NCI-H2227 (cell line): ENCODE results near the gene SCFD2.

ENCODE experiments used
- DNase-seq: peaks from one replicate; lab custom pipeline; 2025; ENCODE audit not compliant: unreplicated experiment; lab: John Stamatoyannopoulos, UW

Gene SCFD2

DNA sequence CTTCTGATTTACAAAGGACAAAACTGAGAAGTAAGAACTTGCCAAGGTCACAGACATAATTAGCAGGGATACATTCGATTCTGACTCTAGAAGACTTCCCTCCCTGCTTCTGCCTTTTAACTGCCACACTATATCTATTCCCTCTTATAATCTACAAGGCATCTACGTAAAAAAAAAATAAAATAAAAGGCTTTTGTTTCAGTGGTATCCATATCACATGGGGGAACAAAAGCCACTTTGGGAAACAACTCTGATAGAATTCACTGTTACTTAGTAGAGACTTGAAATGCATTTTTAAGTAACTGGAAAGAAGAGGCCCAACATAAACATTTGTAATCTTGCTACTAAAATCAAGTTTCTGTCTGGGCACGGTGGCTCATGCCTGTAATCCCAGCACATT, 247.2 kb downstream of the SCFD2 start:
- no peak for DNase-seq

DNA sequence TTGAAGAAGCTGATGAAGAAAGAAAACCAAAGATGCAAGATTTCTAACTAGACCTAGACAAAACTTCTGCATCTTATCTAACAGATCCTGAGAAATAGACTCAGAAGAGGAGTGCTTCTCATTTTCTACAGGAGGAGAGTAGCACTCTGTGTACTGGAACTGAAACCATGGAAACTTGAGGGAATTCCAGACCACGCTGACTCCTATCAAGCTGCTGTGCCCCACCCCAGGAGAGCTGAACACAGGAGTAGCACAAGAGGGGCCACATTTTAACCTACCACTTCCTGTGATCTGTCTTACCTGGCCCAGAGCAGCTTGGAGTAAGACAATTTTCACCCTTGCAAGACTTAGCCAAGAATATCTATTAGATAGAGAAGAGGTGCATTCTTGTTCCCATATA, 248.9 kb downstream of the SCFD2 start:
- DNase-seq = no peak

DNA sequence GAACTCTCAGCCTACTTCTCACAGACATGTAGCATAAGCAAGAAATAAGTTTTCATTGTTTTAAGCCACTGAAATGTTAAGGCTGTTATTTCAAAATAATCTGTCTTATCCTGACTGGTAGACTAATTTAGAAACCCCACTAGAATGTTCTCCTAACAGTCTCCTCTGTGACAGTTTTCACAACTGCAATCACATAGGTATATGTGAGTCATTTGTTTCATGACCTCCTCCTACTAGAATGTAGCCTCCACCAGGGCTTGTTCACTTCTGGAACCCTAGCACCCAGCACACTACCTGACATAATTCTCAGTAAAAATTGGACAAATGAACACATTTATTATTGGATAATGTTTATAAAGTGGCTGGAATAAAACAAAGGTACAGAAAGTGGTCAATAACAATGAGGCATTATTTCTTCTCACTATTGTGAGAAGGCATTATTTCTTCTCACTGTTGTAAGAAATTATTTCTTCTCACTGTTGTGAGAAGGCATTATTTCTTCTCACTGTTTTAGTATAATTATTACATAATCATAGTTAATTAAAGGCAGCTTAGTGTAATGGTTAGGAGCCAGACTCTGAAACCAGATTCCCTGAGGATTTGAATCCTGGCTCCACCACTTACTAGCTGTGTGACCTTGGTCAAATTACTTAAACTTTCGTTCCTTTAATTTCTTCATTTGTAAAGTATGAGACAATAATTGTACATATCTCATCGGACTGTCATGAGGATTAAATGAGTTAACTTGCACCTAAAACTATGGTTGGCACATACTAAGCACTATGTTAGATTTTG, 252.2 kb downstream of the SCFD2 start:
- no peak for DNase-seq

DNA sequence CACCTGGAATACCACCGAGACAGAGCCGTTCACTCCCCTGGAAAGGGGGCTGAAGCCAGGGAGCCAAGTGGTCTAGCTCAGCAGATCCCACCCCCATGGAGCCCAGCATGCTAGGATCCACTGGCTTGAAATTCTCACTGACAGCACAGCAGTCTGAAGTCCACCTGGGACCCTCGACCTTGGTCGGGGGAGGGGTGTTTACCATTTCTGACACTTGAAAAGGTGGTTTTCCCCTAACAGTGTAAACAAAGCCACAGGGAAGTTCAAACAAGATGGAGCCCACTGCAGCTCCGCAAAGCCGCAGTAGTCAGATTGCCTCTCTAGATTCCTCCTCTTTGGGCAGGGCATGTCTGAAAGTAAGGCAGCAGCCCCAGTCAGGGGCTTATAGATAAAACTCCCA, 260.5 kb downstream of the SCFD2 start:
- DNase-seq = no peak

DNA sequence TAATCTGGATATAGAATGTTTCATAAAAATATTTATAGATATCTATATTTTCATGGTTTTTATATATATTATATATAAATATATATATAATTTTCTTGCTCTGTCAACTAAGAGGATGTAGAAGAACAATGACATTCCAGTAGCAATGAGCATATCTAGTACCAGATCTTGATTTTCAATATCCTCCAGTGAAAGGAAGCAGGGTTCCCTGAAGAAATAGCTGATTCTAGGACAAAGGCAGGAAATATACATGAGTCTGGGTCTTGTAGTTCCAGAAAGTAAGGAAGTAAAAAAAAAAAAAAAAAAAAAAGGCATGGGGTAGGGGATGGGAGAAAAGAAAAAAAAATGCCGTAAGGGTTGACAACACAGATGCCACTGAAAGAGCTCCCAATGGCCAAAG, 262.4 kb downstream of the SCFD2 start:
- DNase-seq = no peak

DNA sequence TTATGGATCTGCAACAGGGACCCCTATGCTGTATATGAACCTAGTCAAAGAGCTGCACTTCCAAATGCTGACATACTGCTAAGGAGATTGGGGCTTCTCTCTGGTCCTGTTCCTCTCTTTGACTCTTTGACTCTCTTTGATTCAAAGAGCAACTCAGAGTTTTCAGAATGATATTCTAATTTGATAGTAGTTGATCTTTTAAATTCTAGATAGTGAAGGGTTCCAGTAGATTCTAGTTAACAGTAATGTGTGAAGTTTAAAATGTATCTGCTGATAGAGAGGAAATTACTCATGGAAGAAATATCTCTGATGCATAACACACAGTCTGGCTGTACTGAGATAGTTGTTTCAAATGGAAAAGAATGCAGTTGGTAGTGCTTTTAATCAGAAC, 264.7 kb downstream of the SCFD2 start:
- DNase-seq = no peak

DNA sequence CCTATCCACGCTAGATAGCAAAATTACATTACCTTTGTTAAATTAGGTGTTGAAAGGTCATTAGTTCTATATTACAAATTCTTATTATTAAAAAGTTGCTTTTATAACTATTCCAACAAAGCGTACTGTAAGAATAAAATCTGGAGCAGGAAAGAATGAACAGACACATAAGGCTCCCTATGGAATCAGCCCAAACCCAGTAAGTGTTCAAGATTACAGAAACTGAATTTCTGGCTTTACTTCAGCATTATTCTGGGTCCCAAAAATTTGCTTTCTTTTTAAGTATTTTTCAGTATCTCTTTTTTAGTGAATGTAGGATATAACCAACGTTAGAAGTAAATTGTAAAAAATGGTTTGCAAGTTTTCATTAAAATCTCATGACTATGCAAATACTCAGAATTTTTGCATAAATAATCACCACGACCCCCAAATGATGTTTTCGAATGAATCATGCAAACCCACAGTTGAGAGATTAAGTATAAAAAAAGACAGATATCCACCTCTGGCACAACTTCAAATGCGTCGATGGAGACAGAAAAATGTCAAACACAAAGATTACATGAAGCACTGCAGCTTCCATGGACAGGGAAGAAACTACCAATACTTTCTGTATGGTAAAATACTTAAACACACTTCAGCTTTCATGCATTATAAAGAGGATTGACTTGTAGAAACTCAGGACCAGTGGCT, 265.2 kb downstream of the SCFD2 start:
- DNase-seq = no peak

DNA sequence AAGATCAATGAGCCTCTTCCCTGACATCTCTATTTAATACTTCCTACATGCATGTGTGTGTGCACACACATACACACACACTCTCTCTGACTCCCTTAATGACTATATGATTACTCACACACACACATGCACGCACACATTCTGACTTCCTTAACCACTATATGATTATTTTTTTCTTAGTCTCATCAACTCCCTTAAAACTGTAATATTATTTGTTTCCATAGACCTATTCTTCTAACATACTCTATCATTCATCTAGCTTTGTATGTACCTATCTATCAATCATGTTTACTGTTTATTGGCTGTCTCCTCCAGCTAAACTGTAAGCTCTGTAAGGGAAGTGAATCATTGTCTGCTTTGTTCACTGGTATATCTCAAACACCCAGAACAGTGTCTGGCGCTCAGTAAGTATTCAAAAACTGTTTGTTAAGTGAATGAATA, 267.2 kb downstream of the SCFD2 start:
- no peak for DNase-seq

DNA sequence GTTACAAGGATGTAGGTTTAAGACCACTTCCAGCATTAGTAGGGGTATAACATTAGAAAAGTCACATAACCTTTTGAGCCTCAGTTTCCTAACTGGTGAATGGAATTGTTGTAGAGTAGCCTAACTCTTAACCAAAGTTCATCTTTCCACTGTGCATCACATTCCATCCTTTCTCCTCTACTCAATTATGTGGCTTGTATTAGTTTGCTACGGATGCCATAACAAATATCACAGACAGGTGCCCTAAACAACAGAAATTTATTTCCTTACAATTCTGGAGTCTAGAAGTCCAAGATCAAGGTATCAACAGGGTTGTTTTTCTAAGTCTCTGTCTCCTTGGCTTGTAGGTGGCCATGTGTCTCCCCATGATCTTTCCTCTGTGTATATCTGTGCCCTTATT, 271.8 kb downstream of the SCFD2 start:
- DNase-seq = no peak

DNA sequence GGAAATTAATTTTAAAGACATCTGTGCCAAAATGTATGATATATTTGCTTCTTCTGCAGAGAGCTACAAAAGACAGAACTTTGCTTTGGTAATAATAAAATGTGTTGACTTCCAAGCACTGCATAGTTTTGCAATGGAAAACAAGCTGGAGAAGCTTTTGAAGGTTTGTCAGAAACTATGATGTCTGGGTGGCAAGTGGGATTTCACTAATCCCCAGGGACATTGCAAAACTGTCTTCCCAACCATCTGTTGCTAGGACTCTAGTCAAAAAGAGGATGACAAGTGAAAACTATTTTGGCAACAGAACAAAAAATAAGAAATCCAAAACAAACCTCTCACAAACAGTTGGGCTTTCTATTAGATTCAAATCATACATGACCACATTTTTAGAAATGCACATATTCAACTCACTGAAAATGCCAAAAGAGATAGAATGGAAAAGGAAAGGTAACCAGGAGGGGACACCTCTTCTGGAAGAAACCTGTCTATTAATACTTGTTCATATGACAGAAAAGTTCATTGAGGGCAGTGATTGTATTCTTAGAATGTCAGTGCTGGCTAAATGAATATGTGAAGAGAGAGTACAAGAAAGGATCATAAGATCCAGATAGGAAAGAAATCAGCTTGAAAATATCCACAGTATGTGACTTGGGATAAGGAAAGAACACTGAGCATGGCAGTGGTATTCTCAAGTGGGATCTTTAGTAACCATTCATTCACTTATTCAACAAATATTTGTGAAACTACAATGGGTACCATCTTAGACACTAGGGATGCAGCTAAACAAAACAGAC, 275.7 kb downstream of the SCFD2 start:
- no peak for DNase-seq

DNA sequence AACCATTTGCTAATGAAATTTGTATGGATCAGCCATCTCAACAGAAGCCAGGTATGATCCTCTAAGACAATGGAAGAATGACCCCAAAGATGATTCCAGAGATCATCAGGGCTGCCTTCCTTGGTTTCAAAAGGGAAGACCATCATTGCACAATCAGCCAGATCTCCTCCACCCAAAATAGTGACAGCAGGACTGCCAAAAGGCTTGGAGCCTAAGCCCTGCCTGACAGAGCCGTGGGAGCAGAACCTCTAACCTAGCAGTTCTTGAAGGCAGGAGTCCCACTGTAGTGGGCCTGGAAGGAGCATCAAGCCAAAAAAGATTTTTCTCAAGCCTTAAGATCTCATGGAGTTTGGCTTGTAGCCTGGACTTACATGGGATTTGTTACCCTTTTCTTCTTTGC, 277.7 kb downstream of the SCFD2 start:
- no peak for DNase-seq

DNA sequence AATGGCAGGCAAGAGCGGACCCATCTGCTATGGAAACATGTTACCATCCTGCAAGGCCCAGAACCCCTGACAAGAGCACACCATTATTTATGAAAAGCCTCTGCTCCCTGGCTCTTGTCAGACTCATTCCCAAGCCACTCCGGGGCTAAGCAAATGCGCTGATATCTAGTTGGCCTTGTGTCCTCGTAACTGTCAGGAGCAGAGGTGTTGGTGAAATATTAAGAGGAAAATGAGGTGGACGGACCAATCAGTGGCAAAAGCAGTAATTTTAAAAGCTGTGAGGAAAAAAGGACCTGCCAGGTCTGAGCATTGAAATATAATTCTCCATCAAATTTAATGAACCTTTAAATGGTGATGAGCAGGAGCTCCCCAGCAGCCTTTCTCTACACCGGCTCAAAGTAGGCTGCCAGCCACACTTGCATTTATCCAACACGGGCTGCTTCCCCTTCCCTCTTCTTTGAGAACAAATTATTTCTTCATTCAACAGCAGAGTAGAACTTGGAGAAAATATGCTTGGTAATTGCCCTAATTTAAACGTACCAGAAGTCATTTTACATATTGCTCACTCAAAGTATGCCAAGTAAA, 289.4 kb downstream of the SCFD2 start:
- no peak for DNase-seq

DNA sequence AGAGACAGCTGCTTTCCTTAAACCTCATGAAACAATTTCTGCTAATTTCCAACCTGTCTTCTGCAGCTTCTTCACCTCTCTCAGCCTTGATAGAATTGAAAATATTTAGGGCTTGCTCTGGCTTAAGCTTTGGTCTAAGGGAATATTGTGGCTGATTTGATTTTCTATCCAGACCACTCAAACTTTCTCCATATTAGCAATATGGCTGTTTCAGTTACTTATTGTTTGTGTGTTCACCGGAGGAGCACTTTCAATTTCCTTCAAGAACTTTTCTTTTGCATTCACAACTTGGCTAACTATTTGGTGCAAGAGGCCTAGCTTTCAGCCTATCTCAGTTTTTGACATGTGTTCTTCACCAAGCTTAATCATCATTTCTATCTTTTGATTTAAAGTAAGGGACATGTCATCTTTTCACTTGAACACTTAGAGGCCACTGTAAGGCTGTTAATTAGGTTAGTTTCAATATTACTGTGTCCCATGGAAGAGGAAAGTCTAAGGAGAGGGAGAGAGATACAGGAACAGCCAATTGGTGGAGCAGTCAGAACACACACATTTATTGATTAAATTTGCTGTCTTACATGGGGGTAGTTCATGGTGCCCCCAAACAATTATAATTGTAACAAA, 290.6 kb downstream of the SCFD2 start:
- DNase-seq = no peak

DNA sequence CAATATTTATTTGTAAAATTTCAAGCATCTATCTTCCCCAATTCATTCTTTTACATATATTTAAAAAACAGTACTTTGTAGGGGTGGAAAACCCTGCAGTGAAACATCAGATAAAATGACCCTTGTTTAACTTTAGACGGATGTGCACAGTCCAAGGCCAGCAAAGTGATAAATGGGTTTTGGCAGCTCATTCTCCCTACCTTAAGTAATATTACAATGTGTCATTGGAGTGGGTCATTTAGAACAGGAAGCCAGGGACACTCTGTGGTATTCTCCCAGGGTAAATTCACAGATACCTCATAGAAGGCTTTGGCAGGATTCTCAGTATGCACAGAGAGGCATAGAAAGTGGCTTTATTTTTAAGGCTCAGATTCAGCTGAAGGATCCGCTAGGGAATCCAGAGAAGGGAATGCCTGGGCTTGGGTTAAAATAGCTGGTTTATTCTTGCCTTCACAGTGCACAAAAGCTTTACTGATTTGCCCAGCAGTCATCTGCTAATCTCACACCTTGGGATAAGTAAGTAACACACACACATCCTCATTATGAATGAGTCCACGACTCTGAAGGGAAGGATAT, 297.0 kb downstream of the SCFD2 start:
- no peak for DNase-seq

DNA sequence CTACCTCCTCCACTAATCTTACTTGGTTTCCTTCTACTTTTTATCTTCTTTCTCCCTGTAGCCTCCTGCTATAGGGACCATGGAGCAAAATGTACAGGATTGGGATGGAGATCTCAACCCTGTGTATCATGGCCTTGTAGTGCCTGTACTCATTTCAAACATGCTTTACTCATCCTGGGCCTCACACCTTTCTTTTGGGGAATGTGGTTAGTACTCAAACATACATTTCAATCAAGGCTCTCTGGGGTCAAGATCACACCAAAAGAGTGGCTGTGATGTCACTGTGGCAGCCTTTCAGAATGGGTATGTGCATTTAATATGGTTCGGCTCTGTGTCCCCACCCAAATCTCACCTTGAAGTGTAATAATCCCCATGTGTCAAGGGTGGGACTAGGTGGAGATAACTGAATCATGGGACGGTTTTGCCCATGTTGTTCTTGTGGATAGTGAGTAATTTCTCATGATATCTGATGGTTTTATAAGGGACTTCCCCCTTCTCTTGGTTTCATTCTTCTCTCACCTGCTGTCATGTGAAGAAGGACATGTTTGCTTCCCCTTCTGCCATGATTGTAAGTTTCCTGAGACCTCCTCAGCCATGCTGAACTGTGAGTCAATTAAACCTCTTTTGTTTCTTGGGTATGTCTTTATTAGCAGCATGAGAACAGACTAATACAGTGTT, 298.6 kb downstream of the SCFD2 start:
- no peak for DNase-seq

DNA sequence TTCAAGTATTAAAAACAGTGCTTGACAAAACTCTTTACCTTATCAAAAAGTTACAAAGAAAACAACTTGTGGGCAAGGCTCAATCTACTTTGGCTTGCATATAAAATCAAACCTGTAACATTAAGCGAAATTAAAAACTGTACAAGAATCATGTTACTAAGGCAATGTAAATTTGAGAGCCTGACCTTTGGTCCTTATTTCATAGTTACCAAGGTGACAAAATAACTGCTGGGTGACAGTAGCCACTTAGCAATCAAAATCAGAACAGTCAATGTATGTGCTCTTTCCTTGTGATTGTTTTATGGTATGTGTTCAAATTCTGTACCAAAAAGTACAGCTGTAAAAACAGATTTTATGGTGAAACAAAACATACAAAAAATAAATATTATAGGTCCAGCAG, 299.7 kb downstream of the SCFD2 start:
- DNase-seq = no peak

DNA sequence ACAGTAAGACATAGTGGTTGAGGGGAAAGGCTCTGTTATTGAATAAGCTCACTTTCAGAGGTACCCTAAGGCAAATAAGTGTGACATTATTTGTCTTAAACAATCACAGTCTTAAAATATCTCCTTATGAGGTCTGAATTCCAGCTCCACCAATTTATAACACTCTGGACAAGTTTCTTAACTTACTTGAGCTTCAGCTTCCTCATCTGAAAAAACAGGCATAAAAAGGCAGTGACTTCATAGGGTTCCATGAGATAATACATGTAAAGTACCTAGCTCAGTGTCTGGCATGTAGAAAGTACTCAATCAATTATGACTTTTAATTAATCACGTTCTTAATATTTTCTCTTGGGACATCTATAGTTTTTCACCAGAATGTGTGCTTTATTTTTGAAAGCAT, 301.3 kb downstream of the SCFD2 start:
- no peak for DNase-seq

DNA sequence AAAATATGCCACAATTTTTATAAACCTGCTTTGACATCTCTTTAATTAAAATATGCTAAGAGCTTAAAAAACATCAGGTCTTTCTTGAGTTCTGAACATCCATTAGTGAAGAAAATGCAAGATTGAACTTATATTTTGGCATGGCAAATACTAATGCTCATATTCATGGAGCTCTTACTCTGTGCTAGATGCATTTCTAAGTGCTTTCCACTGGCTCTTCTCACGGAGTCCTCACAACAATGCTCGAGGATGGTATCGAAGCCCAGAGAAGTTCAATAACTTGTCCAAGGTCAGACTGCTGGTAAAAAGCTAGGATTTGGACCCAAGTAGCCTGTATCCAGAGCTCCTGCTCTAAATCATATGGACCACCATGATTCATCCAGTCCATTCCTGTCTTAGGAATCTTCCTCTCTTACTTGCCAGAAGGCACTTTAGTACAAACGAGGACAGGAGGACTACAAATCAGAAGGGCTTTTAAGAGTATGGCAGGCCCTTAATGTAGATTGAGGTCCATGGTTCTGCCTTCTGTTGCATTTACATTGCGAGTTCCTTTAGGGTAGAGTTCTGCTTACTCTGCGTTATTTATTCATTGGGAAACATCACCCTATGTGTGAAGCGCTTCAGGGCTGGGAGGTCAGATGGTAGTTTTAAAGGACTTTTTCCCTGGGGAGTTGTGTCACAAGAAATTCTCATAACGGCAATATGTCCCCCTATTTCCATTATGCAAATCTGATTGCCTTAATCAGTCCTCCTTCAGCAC, 304.6 kb downstream of the SCFD2 start:
- no peak for DNase-seq

DNA sequence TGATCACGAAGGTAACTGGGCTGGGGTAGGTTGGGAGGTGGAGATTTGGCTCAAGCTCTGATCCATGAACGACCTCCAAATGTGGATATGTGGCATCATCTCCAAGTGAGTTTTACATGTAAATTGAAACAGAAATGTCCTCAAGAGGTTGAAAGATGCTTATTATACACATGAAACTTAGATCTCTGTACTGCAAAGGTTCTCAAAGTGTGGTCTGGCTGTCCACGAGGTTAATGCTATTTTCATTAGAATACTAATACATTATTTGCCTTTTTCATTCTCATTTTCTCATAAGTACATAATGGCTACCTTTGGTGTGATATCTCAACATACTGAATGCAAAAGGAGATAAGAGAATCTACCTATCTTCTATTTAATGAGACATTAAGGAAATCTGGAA, 305.6 kb downstream of the SCFD2 start:
- DNase-seq = no peak
